Dermis blood vessel endothelial cell (primary cell): Measurements from ENCODE around the gene DLG5. TPM values are rescaled to one million over a fixed set of nuclear protein-coding genes. Genes with fewer than 3 reads are reported as not detected.

ENCODE experiments used
- DNase-seq: peaks from one replicate; pipeline ENCODE4 v3.0.0; 2010
- total RNA-seq: library from RNA; depleted of rRNA; stranded (reverse); fragments of >200 nt; gene quantifications from 2 replicates; pipeline ENCODE4 v1.2.3, GENCODE V29; 2014

Gene DLG5, protein sequence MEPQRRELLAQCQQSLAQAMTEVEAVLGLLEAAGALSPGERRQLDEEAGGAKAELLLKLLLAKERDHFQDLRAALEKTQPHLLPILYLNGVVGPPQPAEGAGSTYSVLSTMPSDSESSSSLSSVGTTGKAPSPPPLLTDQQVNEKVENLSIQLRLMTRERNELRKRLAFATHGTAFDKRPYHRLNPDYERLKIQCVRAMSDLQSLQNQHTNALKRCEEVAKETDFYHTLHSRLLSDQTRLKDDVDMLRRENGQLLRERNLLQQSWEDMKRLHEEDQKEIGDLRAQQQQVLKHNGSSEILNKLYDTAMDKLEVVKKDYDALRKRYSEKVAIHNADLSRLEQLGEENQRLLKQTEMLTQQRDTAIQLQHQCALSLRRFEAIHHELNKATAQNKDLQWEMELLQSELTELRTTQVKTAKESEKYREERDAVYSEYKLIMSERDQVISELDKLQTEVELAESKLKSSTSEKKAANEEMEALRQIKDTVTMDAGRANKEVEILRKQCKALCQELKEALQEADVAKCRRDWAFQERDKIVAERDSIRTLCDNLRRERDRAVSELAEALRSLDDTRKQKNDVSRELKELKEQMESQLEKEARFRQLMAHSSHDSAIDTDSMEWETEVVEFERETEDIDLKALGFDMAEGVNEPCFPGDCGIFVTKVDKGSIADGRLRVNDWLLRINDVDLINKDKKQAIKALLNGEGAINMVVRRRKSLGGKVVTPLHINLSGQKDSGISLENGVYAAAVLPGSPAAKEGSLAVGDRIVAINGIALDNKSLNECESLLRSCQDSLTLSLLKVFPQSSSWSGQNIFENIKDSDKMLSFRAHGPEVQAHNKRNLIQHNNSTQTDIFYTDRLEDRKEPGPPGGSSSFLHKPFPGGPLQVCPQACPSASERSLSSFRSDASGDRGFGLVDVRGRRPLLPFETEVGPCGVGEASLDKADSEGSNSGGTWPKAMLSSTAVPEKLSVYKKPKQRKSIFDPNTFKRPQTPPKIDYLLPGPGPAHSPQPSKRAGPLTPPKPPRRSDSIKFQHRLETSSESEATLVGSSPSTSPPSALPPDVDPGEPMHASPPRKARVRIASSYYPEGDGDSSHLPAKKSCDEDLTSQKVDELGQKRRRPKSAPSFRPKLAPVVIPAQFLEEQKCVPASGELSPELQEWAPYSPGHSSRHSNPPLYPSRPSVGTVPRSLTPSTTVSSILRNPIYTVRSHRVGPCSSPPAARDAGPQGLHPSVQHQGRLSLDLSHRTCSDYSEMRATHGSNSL (N-terminal part only)
- 7.8 and 11.1 TPM in 2 replicates for total RNA-seq

GRCh38 chr10:77926566-77927401 is at the start of gene DLG5:
TSS of gene DLG5 (minus strand) at chr10:77926755. CDS start at chr10:77926520, 235 bp downstream.
- peak; percentile 32 for DNase-seq

- no peak for DNase-seq
These were observed 48.6 kb upstream of the DLG5 start for GRCh38 chr10:77975086-77975666.

GRCh38 chr10:77974396-77975074 is 48.0 kb upstream of the DLG5 start:
- peak; percentile 44 for DNase-seq

GRCh38 chr10:77973276-77973675 is 46.7 kb upstream of the DLG5 start:
- no peak for DNase-seq

DNA sequence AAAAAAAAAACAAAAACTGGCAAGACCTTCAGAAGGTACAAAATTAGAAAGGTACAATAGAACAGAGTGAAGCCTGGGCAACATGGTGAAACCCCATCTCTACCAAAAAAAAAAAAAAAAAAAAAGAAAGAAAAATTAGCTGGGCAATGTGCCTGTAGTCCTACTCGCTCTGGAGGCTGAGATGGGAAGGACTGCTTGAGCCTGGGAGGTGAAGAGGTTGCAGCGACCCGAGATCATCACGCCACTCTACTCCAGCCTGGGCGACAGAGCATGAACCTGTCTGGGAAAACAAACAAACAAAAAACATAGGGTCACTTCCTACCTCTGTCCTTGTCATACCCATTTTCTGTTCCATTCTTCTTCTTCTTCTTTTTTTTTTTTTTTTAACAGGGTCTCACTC is 45.6 kb upstream of the DLG5 start:
- DNase-seq: no peak

DNA sequence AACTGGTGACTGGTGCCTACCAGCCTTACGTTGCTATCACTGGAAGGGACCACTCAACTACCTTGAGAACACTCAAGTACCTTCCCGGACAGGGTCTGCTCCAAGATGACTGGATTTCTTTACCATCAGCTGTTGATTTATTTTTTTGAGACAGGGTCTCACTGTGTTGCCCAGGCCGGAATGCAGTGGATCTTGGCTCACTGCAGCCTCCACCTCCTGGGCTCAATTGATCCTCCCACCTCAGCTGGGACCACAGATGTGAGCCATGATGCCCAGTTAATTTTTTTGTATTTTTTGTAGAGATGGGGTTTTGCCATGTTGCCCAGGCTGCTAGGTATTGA is 45.2 kb upstream of the DLG5 start:
- DNase-seq: no peak

GRCh38 chr10:77970869-77971803 is 44.6 kb upstream of the DLG5 start:
- DNase-seq: peak; percentile 43

DNA sequence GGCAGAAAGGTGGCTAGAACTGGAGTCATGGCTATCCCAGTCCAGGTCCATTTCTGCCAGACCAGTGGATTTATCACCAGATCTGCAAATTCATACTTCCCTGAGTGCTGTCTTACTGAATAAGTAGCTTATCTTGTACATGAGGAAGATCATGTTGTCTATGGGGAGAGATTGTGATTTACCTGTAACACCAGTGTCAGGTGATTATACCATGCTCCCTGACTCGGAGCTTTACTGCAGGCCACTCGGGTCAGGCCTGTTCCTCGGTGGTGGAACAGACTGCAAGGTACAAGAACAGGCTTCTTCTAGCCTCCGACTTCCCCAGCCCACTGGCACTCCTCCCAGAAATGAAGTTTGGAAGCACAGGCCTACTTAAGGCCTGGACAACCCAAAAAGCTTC is 42.6 kb upstream of the DLG5 start:
- no peak for DNase-seq

DNA sequence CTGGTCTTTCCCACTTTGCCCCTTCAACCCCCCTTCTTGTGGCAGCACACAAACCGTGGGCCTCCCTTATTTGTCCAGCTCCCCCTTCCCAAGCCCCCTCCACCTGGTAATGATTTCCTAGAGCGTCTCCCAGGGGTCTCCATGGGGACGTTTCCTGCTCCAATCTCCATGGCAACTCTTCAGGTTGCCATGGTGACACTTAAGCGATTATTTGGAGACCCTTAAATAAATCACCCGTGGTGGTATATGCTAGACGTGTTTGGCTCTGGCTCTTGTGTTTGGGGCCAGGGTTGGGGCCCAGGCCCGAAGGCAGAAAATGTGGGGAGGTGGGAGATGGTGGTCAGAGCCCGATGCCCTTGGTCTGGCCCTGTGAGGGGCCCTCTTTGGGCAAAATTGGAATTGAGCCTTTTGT is 41.1 kb upstream of the DLG5 start:
- DNase-seq: no peak

DNA sequence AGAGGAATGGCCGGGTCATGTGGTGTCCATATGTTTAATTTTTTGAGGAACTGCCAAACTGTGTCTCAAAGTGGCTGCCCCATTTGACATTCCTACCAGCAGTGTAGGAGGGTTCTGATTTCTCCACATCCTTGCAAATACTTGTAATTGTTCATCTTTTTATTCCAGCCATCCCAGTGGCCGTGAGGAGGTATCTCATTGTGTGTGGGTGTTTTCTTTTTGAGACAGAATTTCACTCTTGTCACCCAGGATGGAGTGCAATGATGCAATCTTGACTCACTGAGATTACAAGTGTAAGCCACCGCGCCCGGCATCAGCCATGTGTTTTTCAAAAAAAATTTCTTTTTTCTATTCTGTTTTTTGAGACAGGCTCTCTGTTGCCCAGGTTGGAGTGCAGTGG is 38.7 kb upstream of the DLG5 start:
- DNase-seq: no peak

DNA sequence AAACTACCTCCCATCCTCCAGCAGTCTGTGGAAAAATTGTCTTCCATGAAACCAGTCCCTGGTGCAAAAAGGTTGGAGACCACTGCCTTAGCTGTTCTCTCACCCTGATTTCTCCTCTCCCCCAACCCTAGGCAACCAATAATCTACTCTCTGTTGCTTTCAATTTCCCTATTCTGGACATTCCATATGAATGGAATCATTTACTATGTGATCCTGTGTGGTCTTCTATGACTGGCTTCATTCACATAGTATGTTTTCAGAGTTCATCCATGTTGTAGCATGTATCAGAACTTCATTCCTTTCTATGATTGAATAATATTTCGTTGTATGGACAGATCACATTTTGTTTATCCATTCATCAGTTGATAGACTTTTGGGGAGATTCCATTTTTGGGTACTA is 38.3 kb upstream of the DLG5 start:
- no peak for DNase-seq

- DNase-seq: no peak
These were observed 37.3 kb upstream of the DLG5 start for GRCh38 chr10:77963901-77964300.

DNA sequence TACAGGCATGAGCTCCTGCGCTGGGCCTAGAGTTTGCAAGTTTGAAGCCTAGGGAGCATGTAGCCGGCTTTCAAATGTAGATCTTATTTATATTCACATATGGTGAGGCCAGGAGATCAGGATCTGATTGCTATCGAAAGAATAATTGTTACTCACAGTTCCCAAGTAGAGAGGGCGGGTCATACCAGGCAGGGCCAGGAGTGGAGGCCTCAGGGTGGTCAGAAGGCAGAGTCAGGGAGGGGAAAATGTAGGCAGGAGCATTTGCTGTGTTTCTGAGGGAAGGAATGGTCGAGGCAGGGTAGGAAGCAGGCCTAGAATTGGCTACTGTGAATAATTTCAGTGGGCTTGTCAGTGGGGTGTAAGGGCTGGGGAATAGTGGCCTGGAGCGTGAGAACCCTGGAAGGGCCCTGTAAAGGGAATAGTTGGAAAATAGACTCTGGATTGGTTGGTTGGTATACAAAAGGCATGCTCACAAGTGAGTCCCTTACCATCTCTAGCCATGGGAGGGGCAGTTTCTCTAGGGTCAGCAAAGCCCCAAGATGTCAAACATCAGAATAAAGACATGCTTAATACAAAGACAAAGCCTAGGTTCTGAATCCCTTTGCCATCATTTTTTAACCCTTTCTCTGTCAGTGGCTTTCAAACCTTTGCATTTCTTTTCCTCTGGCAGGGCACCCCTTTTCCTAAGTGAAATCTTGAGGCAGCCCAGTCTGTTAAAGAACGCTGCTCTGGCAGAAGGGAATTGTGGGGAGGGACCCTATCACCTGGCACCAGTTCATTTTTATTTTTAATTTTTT is 36.0 kb upstream of the DLG5 start:
- no peak for DNase-seq

- DNase-seq: no peak
These were observed 35.1 kb upstream of the DLG5 start for GRCh38 chr10:77961668-77962067.

DNA sequence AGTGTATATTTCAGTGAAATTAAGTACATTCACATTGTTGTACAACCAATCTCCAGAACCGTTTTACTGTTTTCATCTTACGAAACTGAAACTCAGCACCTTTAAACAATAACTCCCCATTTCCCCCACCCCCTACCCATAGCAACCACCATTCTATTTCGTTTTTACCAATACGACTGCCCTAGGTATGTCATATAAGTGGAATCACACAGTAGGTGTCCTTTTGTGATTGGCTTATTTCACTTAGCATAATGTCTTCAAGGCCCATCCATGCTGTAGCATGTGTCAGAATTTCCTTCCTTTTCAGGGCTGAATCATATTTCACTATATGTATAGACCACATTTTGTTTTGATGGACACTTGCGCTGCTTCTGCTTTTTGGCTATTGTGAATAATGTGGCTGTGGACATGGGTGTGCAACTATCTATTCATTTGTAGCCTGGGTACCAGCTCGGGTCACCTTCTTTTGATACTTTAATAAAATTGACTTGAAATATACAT is 34.3 kb upstream of the DLG5 start:
- DNase-seq: no peak

DNA sequence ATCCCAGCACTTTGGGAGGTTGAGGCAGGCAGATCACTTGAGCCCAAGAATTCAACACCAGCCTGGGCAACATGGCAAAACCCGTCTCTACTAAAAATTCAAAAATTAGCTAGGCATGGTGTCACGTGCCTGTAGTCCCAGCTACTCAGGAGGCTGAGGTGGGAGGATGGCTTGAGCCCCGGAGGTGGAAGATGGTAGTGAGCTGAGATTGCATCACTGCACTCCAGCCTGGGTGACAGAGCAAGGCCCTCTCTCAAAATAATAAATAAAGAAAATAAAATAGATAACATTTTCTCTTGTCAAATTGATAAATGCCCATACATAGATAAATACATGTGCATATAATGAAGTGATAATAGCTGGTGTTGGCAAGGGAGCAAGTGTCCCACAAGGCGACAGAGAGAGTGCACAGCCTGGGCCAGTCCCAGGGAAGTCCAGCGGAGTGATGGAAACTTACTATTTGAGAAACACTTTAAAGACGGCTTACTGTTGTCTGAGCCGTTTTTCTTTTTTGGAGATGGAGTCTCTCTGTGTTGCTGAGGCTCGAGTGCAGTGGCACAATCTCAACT is 33.4 kb upstream of the DLG5 start:
- DNase-seq: no peak

GRCh38 chr10:77959384-77959783 is 32.8 kb upstream of the DLG5 start:
- no peak for DNase-seq

DNA sequence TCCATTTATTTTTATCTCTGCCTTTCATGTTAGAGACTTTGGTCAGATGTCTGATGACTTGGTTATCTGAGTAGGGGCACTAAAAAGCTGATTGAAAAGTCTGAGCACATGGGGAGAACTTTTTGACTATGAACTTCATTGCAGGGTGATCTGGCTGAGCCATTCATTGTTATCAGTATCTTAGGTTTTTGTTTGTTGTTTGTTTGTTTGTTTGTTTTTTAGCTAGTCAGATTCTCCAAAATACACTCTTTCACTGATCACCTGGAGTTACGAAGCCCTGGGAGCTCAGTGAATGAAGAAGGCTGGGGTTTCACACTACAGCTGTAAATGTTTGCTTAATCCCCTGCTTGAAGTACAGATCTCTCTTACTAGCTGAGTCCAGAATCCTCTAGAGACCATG is 28.6 kb upstream of the DLG5 start:
- no peak for DNase-seq

DNA sequence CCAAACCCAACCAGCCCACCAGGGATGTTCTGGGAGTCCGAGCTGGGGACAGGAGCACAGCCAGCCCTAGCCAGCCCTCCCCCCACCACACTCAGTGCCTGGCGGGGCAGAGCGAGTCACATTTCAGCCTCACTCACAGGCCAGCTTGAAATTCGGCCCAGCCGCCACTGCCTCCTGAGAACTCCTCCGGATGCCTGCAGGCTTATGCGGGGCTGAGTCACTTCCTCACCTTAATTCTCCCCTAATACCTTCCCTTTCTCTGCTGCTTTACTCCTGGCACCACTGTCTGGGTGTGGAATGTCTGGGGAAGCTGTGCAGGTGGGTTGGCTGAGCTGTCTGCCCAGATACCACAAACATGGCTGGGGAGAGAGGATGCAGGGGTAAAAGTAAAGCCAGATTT is 22.6 kb upstream of the DLG5 start:
- DNase-seq: peak; percentile 51
